Stomach smooth muscle (tissue), 2 donors: Measurements from ENCODE around the gene RBM47.
"Not testable (repeated sequence)": the region's sequence is repeated elsewhere in the genome, so short reads cannot be mapped to it uniquely, and the experiment has no call there.

Experiments used
- H3K27ac ChIP-seq: one replicate; pipeline ENCODE4 v1.7.0; 2013; ENCODE audit warnings: mild to moderate bottlenecking, low read length, inconsistent platforms
- H3K27me3 ChIP-seq, 2 donors: one replicate each; pipeline ENCODE4 v1.7.0; 2013; ENCODE audit warnings: low read length in 2 of 2; ENCODE audit not compliant: insufficient read depth in 2 of 2, control insufficient read depth in 1 of 2
- H3K36me3 ChIP-seq, 2 donors: one replicate each; pipeline ENCODE4 v1.7.0; 2013; ENCODE audit warnings: low read length in 2 of 2; ENCODE audit not compliant: control insufficient read depth in 2 of 2, insufficient read depth in 2 of 2
- H3K4me1 ChIP-seq: one replicate; pipeline ENCODE4 v1.7.0; 2013; ENCODE audit warnings: low read length; ENCODE audit not compliant: control insufficient read depth, insufficient read depth
- H3K4me3 ChIP-seq, 2 donors: one replicate each; pipeline ENCODE4 v1.7.0; 2013; ENCODE audit warnings: low read length in 2 of 2
- H3K9ac ChIP-seq, 2 donors: one replicate each; pipeline ENCODE4 v1.7.0; 2013; ENCODE audit warnings: low read length in 2 of 2, mild to moderate bottlenecking in 1 of 2
- H3K9me3 ChIP-seq, 2 donors: one replicate each; pipeline ENCODE4 v1.7.0; 2013; ENCODE audit warnings: low read length in 2 of 2; ENCODE audit not compliant: control insufficient read depth in 2 of 2
- donor health status: healthy.
- donor health status: Pancreatic carcinoma.

The RBM47 gene

GRCh38 chr4:40550196-40550595, 79.5 kb downstream of the RBM47 start:
- H3K4me3 ChIP-seq: no peak overlapping the region
- no peaks in the 10 kb centered on the region for H3K9me3 ChIP-seq
- no peaks in the 10 kb centered on the region for H3K4me1 ChIP-seq
- H3K27me3 ChIP-seq: no peaks in the 10 kb centered on the region
- H3K36me3 ChIP-seq: no peaks in the 10 kb centered on the region
- H3K27ac ChIP-seq: no peak overlapping the region
- H3K9ac ChIP-seq: no peak overlapping the region

GRCh38 chr4:40548256-40548655, 81.4 kb downstream of the RBM47 start:
- H3K4me1 ChIP-seq: no peaks in the 10 kb centered on the region
- H3K36me3 ChIP-seq: no peaks in the 10 kb centered on the region
- no peak overlapping the region for H3K27ac ChIP-seq
- H3K9me3 ChIP-seq: no peaks in the 10 kb centered on the region
- H3K27me3 ChIP-seq: no peaks in the 10 kb centered on the region
- no peak overlapping the region for H3K9ac ChIP-seq
- H3K4me3 ChIP-seq: no peak overlapping the region

DNA sequence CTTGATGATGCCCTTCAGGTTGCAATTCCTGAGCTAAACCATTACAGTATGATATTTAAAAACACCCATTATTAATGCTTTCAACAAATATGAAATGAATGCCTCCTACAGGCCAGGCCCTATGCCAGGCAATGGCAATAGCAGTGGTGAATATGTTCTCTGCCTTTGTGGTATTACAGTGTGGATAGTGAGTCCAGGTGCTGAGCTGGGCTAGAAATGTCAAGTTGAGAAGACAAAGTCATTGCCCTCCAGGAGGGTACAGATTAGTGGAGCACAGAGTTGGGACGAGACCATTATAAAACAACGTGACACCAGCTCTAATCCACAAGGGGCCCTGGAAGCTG, 81.9 kb downstream of the RBM47 start:
- no peaks in the 10 kb centered on the region for H3K27me3 ChIP-seq
- no peak overlapping the region for H3K9ac ChIP-seq
- no peak overlapping the region for H3K27ac ChIP-seq
- H3K4me3 ChIP-seq: no peak overlapping the region
- no peaks in the 10 kb centered on the region for H3K4me1 ChIP-seq
- H3K36me3 ChIP-seq: no peaks in the 10 kb centered on the region
- H3K9me3 ChIP-seq: no peaks in the 10 kb centered on the region

GRCh38 chr4:40546969-40547788, 82.5 kb downstream of the RBM47 start:
- Histone ChIP-seq H3K27ac (no peak overlapping the region), H3K27me3 (no peaks in the 10 kb centered on the region), H3K9ac (no peak overlapping the region), H3K4me3 (no peak overlapping the region), H3K4me1 (no peaks in the 10 kb centered on the region), H3K9me3 (no peaks in the 10 kb centered on the region), H3K36me3 (no peaks in the 10 kb centered on the region)

- no peaks in the 10 kb centered on the region for H3K9me3 ChIP-seq
- no peaks in the 10 kb centered on the region for H3K27me3 ChIP-seq
- no peaks in the 10 kb centered on the region for H3K4me1 ChIP-seq
- no peak overlapping the region for H3K4me3 ChIP-seq
- no peak overlapping the region for H3K27ac ChIP-seq
- H3K9ac ChIP-seq: no peak overlapping the region
- no peaks in the 10 kb centered on the region for H3K36me3 ChIP-seq
Measured at GRCh38 chr4:40546506-40546905, 83.2 kb downstream of the RBM47 start.

DNA sequence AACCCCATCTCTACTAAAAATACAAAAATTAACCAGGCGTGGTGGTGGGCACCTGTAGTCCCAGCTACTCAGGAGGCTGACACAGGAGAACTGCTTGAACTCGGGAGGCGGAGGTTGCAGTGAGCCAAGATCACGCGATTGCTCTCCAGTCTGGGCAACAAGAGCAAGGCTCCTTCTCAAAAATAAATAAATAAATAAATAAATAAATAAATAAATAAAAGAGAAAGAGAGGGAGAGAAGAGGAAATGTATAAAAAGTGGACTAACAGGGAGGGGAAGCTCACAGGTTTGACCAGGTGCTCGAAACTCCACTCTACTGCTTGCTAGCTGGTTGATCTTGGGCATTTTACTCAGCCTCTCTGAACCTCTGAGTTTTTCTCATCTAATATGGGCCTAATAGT, 84.2 kb downstream of the RBM47 start:
- not testable (repeated sequence) for H3K9ac ChIP-seq, H3K4me3 ChIP-seq, H3K9me3 ChIP-seq, H3K27me3 ChIP-seq, H3K27ac ChIP-seq, H3K4me1 ChIP-seq, H3K36me3 ChIP-seq

DNA sequence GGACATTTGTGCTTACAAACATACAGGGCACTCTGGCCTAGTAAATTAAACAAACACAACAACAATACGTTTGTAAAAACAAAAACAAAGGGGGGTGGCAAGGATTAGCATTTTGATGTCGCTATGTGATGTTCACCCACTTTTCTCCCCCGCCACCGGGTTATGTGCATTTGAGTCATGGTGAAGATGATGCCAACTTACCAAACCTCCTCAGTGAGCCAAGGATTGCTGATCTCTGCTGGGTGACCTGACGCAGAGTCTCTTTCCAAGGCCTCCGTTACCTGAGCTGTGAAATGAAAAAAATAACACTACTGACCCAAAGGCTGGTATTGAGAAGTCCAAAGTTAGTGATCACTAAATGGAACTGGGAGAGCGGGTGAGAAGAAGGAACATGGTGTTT, 85.4 kb downstream of the RBM47 start:
- no peaks in the 10 kb centered on the region for H3K27me3 ChIP-seq
- H3K4me3 ChIP-seq: no peak overlapping the region
- no peak overlapping the region for H3K9ac ChIP-seq
- no peaks in the 10 kb centered on the region for H3K36me3 ChIP-seq
- H3K4me1 ChIP-seq: no peaks in the 10 kb centered on the region
- no peaks in the 10 kb centered on the region for H3K9me3 ChIP-seq
- no peak overlapping the region for H3K27ac ChIP-seq

DNA sequence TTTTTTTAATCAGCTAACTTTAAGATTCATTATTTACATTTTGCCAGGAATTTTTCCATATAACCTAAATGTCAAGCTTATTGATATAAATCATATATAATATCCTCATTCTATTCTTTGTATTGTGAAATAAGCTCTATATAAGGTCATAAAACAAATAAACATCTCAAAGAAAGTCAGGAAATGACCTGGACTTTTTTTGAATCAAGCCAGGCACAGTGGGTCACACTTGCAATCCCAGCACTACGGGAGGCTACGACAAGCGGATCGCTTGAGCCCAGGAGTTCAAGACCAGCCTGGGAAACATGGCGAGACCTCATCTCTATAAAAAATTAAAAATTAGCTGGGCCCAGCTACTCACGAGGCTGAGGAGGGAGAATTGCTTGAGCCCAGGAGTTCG, 88.9 kb downstream of the RBM47 start:
- Histone ChIP-seq H3K4me3 (no peak overlapping the region), H3K36me3 (no peaks in the 10 kb centered on the region), H3K27ac (no peak overlapping the region), H3K9me3 (no peaks in the 10 kb centered on the region), H3K4me1 (no peaks in the 10 kb centered on the region), H3K9ac (no peak overlapping the region), H3K27me3 (no peaks in the 10 kb centered on the region)

- Histone ChIP-seq H3K27me3 (no peaks in the 10 kb centered on the region), H3K36me3 (no peaks in the 10 kb centered on the region), H3K27ac (no peak overlapping the region), H3K9me3 (no peaks in the 10 kb centered on the region), H3K4me1 (no peaks in the 10 kb centered on the region), H3K4me3 (no peak overlapping the region), H3K9ac (no peak overlapping the region)
Measured at GRCh38 chr4:40536032-40536431, 93.6 kb downstream of the RBM47 start.

- no peak overlapping the region for H3K9ac ChIP-seq
- H3K9me3 ChIP-seq: no peaks in the 10 kb centered on the region
- no peaks in the 10 kb centered on the region for H3K27me3 ChIP-seq
- H3K36me3 ChIP-seq: no peaks in the 10 kb centered on the region
- H3K4me3 ChIP-seq: no peak overlapping the region
- no peaks in the 10 kb centered on the region for H3K4me1 ChIP-seq
- H3K27ac ChIP-seq: no peak overlapping the region
Measured at GRCh38 chr4:40531636-40532023, 98.0 kb downstream of the RBM47 start.

GRCh38 chr4:40530961-40531635, 98.6 kb downstream of the RBM47 start:
- Histone ChIP-seq H3K9ac (no peak overlapping the region), H3K36me3 (no peaks in the 10 kb centered on the region), H3K9me3 (no peaks in the 10 kb centered on the region), H3K27ac (no peak overlapping the region), H3K27me3 (no peaks in the 10 kb centered on the region), H3K4me1 (no peaks in the 10 kb centered on the region), H3K4me3 (no peak overlapping the region)
